HepG2 (cell line): ENCODE data around the gene OPA3. TPM values are rescaled to one million over a fixed set of nuclear protein-coding genes. Genes with fewer than 3 reads are reported as not detected.

ENCODE experiments used
- MAFF ChIP-seq: IDR thresholded peaks from 2 replicates; pipeline ENCODE4 v1.6.1; 2011; ENCODE audit warnings: low read depth, low read length, improper control_type of control experiment
- MATR3 ChIP-seq: sonication (generic); formaldehyde crosslinking; IDR thresholded peaks from 2 replicates; pipeline ENCODE4 v1.4.0; 2020; ENCODE audit warnings: missing genetic modification reagents
- PTBP1 ChIP-seq: fragments of 200-400 bp; formaldehyde crosslinking; IDR thresholded peaks from 2 replicates; pipeline ENCODE4 v1.6.1; 2018; ENCODE audit warnings: low read length, low read depth; ENCODE audit not compliant: poor library complexity, severe bottlenecking
- REL ChIP-seq: sonication (generic); formaldehyde crosslinking; conservative IDR thresholded peaks from 2 replicates; pipeline ENCODE4 v1.8.0; 2022; ENCODE audit warnings: mild to moderate bottlenecking, missing genetic modification reagents, moderate library complexity
- SRSF4 ChIP-seq: fragments of 200-400 bp; formaldehyde crosslinking; IDR thresholded peaks from one replicate; pipeline ENCODE4 v1.6.1; 2018; ENCODE audit warnings: mild to moderate bottlenecking, low read depth, low read length, moderate library complexity; ENCODE audit not compliant: poor library complexity, severe bottlenecking
- WIZ ChIP-seq: sonication (generic); formaldehyde crosslinking; IDR thresholded peaks from 2 replicates; pipeline ENCODE4 v1.5.1; 2020; ENCODE audit warnings: mild to moderate bottlenecking, missing genetic modification reagents
- ZMYM3 ChIP-seq: sonication (generic); formaldehyde crosslinking; IDR thresholded peaks from 2 replicates; pipeline ENCODE4 v1.5.1; 2020; ENCODE audit warnings: mild to moderate bottlenecking, missing genetic modification reagents
- ZNF331 ChIP-seq: sonication (generic); formaldehyde crosslinking; IDR thresholded peaks from 2 replicates; pipeline ENCODE4 v1.4.0; 2020; ENCODE audit warnings: missing genetic modification reagents
- ZNF747 ChIP-seq: sonication (generic); formaldehyde crosslinking; IDR thresholded peaks from 2 replicates; pipeline ENCODE4 v1.8.1; 2023; ENCODE audit warnings: missing genetic modification reagents, mild to moderate bottlenecking, borderline replicate concordance
- ZNF792 ChIP-seq: IDR thresholded peaks from 2 replicates; pipeline ENCODE4 v1.6.1; 2016
- ZNF83 ChIP-seq: sonication (generic); formaldehyde crosslinking; IDR thresholded peaks from 2 replicates; pipeline ENCODE4 v1.4.0; 2020; ENCODE audit warnings: missing genetic modification reagents, mild to moderate bottlenecking, borderline replicate concordance
- ZNF879 ChIP-seq: sonication (generic); formaldehyde crosslinking; IDR thresholded peaks from 2 replicates; pipeline ENCODE4 v1.8.1; 2023; ENCODE audit warnings: missing genetic modification reagents
- polyA plus RNA-seq, 8 experiments: library from polyadenylated mRNA; depleted of rRNA in 3 of 8; stranded (reverse) in 7 of 8; unstranded in 1 of 8; fragments of >200 nt; fragmentation: Illumina TruSeq in 4 of 8; extraction: Trizol in 4 of 8; gene quantifications; 2 replicates each; pipeline versions ENCODE4 v1.2.1 to v1.2.3, GENCODE V29; 2011 to 2016; ENCODE audit warnings: low read depth in 4 of 8, missing spikeins in 1 of 8, mixed read lengths in 1 of 8; ENCODE audit not compliant: insufficient read depth in 1 of 8
- total RNA-seq, 5 experiments: library from RNA; depleted of rRNA; stranded (reverse); fragments of >200 nt; fragmentation: Illumina TruSeq; extraction: Trizol; gene quantifications; 2 replicates each; pipeline ENCODE4 v1.2.3, GENCODE V29; 2016; ENCODE audit warnings: low read depth in 1 of 5
- TF ChIP-seq, protein P1 (sequence below): sonication (generic); formaldehyde crosslinking; IDR thresholded peaks from 2 replicates; pipeline ENCODE4 v1.4.0; 2020; ENCODE audit warnings: missing genetic modification reagents, borderline replicate concordance
- TF ChIP-seq, protein P2 (sequence below): sonication (generic); formaldehyde crosslinking; IDR thresholded peaks from 2 replicates; pipeline ENCODE4 v1.5.0; 2020; ENCODE audit warnings: mild to moderate bottlenecking, missing genetic modification reagents, borderline replicate concordance
- TF ChIP-seq, protein P3 (sequence below): sonication (generic); formaldehyde crosslinking; IDR thresholded peaks from 2 replicates; pipeline ENCODE4 v1.4.0; 2020; ENCODE audit warnings: mild to moderate bottlenecking, missing genetic modification reagents
- TF ChIP-seq, protein P4 (sequence below): sonication (generic); formaldehyde crosslinking; IDR thresholded peaks from 2 replicates; pipeline ENCODE4 v1.5.1; 2020; ENCODE audit warnings: mild to moderate bottlenecking, missing genetic modification reagents, borderline replicate concordance
- TF ChIP-seq, protein P5 (sequence below): sonication (generic); formaldehyde crosslinking; conservative IDR thresholded peaks from 2 replicates; pipeline ENCODE4 v1.8.0; 2022; ENCODE audit warnings: mild to moderate bottlenecking, moderate library complexity, missing genetic modification reagents

The OPA3 gene
- total and polyA plus RNA-seq, 2 of the 13 experiments (the other 11 are each of a cell fraction or from before 2014, with no cell fraction given): 8.3 to 17.7 TPM

DNA sequence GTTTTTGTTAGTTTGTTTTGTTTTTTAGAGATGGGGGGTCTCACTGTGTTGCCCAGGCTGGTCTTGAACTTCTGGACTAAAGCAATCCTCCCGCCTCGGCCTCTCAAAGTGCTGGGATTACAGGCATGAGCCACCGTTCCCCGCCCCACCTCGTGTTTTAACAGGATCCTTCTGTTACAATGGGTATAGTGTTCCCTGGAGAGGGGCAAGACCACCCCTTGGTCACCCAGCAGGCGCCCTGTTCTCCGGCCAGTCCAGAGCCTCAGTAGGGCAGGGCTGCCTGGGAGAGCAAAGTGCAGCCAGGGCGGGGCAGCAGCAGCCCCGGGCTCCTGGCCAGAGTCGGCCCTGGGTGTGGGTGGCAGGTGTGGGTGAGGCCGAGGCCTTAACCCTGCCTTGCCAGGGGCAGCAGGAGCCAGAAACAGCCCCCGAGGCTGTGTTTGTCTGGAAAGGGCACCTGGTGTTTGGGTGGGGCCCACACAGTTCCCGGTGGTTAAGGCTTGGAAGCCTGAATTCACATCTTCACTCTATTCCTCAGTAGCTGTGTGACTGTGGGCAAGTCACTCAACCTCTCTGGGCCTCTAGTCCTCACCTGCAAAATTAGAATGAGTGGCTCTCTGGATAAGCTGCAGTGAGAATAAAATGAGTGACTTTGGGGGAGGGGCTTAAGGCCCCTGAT is 70.1 kb downstream of the OPA3 start (continued):
- TF ChIP-seq, protein P1, sequence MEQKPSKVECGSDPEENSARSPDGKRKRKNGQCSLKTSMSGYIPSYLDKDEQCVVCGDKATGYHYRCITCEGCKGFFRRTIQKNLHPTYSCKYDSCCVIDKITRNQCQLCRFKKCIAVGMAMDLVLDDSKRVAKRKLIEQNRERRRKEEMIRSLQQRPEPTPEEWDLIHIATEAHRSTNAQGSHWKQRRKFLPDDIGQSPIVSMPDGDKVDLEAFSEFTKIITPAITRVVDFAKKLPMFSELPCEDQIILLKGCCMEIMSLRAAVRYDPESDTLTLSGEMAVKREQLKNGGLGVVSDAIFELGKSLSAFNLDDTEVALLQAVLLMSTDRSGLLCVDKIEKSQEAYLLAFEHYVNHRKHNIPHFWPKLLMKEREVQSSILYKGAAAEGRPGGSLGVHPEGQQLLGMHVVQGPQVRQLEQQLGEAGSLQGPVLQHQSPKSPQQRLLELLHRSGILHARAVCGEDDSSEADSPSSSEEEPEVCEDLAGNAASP (CRISPR knock-in tag): peak; percentile 47; the same call in 1 of the 2 replicates
- TF ChIP-seq MAFF (no peak), REL (CRISPR knock-in tag) (no peak), MATR3 (CRISPR knock-in tag) (no peak), ZNF331 (CRISPR knock-in tag) (peak; percentile 36; the same call in 1 of the 2 replicates), WIZ (no peak), ZNF747 (CRISPR knock-in tag) (no peak; the same call in 1 of the 2 replicates), SRSF4 (no peak), ZNF83 (no peak), PTBP1 (no peak), ZNF879 (CRISPR knock-in tag) (no peak), ZNF792 (no peak; the same call in 1 of the 2 replicates), ZMYM3 (CRISPR knock-in tag) (peak; percentile 95)
- TF ChIP-seq, protein P2, sequence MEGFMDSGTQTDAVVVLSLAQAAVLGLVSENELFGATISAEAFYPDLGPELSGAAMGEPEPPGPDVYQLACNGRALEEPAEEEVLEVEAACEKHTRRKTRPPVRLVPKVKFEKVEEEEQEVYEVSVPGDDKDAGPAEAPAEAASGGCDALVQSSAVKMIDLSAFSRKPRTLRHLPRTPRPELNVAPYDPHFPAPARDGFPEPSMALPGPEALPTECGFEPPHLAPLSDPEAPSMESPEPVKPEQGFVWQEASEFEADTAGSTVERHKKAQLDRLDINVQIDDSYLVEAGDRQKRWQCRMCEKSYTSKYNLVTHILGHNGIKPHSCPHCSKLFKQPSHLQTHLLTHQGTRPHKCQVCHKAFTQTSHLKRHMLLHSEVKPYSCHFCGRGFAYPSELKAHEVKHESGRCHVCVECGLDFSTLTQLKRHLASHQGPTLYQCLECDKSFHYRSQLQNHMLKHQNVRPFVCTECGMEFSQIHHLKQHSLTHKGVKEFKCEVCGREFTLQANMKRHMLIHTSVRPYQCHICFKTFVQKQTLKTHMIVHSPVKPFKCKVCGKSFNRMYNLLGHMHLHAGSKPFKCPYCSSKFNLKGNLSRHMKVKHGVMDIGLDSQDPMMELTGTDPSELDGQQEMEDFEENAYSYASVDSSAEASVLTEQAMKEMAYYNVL (CRISPR knock-in tag): no peak
- TF ChIP-seq, protein P3, sequence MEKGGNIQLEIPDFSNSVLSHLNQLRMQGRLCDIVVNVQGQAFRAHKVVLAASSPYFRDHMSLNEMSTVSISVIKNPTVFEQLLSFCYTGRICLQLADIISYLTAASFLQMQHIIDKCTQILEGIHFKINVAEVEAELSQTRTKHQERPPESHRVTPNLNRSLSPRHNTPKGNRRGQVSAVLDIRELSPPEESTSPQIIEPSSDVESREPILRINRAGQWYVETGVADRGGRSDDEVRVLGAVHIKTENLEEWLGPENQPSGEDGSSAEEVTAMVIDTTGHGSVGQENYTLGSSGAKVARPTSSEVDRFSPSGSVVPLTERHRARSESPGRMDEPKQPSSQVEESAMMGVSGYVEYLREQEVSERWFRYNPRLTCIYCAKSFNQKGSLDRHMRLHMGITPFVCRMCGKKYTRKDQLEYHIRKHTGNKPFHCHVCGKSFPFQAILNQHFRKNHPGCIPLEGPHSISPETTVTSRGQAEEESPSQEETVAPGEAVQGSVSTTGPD (CRISPR knock-in tag): no peak
- TF ChIP-seq, protein P4, sequence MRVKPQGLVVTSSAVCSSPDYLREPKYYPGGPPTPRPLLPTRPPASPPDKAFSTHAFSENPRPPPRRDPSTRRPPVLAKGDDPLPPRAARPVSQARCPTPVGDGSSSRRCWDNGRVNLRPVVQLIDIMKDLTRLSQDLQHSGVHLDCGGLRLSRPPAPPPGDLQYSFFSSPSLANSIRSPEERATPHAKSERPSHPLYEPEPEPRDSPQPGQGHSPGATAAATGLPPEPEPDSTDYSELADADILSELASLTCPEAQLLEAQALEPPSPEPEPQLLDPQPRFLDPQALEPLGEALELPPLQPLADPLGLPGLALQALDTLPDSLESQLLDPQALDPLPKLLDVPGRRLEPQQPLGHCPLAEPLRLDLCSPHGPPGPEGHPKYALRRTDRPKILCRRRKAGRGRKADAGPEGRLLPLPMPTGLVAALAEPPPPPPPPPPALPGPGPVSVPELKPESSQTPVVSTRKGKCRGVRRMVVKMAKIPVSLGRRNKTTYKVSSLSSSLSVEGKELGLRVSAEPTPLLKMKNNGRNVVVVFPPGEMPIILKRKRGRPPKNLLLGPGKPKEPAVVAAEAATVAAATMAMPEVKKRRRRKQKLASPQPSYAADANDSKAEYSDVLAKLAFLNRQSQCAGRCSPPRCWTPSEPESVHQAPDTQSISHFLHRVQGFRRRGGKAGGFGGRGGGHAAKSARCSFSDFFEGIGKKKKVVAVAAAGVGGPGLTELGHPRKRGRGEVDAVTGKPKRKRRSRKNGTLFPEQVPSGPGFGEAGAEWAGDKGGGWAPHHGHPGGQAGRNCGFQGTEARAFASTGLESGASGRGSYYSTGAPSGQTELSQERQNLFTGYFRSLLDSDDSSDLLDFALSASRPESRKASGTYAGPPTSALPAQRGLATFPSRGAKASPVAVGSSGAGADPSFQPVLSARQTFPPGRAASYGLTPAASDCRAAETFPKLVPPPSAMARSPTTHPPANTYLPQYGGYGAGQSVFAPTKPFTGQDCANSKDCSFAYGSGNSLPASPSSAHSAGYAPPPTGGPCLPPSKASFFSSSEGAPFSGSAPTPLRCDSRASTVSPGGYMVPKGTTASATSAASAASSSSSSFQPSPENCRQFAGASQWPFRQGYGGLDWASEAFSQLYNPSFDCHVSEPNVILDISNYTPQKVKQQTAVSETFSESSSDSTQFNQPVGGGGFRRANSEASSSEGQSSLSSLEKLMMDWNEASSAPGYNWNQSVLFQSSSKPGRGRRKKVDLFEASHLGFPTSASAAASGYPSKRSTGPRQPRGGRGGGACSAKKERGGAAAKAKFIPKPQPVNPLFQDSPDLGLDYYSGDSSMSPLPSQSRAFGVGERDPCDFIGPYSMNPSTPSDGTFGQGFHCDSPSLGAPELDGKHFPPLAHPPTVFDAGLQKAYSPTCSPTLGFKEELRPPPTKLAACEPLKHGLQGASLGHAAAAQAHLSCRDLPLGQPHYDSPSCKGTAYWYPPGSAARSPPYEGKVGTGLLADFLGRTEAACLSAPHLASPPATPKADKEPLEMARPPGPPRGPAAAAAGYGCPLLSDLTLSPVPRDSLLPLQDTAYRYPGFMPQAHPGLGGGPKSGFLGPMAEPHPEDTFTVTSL: no peak
- TF ChIP-seq, protein P5, sequence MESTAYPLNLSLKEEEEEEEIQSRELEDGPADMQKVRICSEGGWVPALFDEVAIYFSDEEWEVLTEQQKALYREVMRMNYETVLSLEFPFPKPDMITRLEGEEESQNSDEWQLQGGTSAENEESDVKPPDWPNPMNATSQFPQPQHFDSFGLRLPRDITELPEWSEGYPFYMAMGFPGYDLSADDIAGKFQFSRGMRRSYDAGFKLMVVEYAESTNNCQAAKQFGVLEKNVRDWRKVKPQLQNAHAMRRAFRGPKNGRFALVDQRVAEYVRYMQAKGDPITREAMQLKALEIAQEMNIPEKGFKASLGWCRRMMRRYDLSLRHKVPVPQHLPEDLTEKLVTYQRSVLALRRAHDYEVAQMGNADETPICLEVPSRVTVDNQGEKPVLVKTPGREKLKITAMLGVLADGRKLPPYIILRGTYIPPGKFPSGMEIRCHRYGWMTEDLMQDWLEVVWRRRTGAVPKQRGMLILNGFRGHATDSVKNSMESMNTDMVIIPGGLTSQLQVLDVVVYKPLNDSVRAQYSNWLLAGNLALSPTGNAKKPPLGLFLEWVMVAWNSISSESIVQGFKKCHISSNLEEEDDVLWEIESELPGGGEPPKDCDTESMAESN (CRISPR knock-in tag): no peak
